GM18868 (cell line): ENCODE results near the gene MORN5.

Source experiments
- ATAC-seq: cut with Tn5 transposase; IDR thresholded peaks from one replicate; pipeline ENCODE4 v1.9.1; 2021; ENCODE audit warnings: mild to moderate bottlenecking, moderate library complexity; ENCODE audit not compliant: unreplicated experiment

The MORN5 gene

DNA sequence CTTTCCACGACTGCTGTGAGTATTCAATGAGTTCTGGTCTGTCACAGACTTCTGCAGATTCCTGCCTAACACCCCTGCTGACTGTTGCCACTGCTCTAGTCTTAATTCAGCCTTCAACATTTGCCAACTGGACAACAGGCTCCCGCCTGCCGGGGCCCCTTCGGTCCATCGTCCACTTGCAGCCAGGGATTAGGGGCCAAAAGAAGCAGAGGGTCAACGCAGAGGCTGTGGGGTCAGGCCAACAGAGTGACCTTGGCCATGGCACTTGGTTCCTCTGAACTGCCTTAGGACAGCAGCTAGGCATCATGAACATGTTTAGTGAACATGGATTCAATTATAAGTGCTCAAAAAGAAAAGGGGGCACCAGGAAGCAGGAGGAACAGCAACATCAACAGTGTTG lies 28.7 kb downstream of the MORN5 start:
- ATAC-seq, result no peak

DNA sequence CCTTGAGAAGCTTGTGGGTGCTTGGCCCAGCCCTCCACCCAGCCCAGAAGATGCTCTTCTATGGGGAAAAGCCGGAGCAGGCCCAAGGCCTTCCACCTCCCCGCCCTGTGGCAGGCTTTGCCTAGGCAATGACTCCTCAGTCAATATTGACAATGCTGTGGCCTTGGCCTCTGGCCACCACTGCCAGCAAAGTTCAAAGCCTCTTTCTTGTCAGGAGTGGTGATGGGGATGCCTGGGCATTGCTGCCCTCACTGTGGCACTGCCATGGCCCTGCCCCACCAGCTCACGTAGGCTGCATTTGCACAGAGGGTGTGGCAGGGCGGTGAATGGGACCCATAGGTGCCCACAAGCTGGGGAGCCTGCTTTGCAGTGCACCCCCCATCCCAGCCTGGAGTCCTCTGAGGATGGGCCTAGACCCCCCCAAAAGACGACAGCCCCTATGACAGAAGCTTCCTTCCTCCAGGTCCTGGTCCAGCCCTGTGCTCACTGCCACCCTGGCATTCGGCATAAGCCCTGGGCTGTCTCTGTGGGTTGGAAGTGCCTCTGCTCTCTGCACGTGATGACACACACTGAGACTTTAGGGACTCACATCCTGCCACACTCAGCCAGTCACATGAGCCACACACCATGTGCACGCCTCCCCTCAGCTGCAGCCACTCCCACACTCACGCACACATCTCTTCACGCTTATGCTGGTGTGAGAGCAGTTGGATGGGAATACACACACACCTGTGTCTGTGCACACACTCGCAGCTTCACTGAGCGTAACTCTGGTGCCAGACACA lies 31.1 kb downstream of the MORN5 start:
- ATAC-seq, result no peak

DNA sequence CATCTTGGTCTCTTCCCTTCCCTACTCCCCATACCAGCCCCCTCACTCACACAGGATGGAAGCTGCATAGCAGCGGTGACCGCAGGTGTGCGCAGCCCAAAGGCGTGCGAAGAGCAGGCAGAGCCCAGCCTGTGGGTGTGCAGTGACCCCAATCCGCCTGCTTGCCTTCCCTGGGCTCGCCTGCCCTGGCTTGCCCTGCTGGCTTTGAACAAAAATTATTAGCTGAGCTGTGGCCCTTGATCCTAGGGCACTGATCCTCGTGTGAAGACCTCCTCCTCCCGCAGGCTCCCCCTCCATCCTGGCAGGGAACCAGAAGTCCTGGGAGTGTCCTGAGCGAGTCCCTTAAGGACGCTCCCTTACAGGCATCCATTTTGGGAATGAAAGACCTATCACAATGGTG lies 31.9 kb downstream of the MORN5 start:
- no peak for ATAC-seq

DNA sequence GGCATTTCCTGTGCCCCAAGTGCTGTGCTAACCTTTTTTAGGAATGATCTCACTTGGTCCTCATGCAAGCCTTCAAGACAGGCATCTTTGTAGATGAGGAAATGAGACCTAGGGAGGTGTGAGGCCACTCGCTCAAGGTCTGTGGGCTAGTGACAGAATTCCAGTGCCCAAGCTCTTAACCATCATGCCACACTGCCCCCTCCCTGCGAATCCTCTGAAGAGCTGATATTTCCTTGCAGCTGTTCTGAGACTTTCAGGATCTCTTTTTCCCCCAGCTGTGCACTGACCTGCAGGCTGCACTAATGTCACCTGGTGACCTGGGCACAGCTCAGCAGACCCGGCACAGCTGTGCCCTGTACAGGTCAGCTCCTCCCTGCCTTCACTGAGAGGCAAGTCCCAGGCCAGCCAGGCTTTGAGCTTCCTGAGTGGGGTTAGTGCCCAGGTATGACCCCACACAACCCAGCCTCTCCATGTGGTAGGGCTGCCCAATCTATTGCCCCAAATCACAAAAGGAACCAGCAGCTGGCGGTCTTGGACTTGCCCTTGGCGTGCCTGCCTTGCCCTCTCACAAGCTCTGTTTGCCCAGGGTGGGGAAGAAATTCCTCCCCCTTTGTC lies 32.7 kb downstream of the MORN5 start:
- no peak for ATAC-seq

DNA sequence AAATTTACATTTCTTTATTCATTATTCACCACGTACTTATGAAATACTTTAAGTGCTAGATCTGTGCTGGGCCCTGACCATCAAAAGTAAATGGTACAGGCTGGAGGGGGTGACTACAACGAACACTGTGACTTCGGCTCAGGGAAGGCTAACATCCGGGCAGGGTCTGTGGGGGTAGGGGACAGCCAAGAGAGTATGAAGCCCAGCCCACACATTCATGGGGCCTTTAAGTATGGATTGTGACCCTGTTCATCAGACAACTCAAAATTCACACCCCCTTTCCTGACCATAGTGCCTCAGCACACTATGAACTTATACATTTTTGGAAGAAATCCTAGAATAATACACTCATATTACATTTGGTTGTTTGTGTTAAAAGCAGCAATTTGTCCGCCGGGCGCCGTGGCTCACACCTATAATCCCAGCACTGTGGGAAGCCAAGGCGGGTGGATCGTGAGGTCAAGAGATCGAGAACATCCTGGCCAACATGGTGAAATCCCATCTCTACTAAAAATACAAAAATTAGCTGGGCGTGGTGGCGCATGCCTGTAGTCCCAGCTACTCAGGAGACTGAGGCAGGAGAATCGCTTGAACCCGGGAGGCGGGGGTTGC lies 33.3 kb downstream of the MORN5 start:
- no peak for ATAC-seq

DNA sequence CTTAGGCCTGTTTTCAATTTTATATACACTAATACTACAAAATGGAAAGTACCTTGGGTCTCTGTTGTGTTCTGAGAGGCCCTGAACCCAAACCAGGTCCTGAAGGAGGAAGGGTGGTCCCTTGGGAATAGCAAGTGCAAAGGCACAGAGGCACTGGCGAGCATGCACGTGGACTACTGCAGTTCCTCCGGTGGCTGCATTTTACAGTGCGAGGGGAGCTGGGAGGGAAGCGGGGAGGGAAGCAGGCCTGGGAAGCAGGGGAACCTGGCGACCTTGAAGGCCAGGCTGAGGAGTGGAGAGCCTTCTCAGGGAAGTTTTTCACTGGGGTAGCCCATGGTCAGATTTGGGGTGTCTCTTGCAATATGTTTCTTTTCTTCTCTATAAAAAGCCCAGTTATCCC lies 33.9 kb downstream of the MORN5 start:
- ATAC-seq, result no peak

DNA sequence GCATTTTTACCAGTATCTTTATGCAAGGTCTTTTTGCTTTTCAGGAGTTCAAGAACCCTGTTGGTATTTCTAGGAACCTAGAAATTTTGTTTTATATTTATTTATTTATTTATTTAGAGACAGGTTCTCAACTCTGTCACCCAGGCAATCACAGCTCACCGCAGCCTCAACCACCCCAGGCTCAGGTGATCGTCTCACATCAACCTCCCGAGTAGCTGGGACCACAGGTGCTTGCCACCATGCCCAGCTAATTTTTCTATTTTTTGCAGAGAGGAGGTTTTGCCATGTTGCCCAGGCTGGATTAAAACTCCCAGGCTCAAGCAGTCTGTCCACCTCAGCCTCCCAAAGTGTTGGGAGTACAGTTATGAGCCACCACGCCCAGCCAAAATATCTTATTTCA lies 36.2 kb downstream of the MORN5 start:
- ATAC-seq, result no peak

DNA sequence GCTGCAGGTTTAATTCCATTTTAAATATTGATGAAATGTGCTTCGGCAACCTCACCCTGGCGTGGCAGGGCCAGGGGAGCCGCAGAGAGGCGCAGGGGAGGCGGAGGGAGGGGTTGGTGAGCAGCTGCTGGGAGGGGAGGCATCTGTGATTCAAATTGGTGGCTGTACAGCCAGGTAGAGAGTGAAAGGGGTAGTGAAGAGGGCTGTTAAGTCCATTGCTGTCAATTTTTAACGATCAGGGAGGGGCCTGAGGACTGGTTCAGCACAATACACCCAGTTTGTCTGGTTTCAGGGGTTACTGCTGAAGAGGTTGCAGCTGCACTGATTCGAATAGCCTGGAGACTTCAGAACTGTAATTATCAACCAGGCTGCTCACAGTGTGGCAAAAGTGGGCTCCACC lies 37.7 kb downstream of the MORN5 start:
- no peak for ATAC-seq

DNA sequence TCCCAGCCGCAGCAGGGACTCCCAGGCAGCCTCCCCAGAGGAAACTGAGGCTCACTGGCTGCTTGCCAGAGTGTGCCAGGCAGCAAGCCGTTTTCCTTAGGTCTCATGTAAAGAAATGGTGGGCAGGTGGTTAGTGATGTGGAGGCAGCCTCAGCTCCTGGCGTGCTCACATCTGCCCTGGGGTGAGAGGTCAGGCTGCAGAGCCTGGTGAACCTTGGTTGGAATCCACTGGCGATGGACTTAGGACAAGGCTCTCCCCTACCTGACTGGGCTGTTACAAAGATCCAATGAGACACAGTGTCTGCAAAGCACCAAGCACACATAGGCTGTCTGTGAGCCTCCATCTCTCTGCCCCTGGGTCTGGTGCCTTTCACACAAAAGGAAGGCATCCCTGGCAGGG lies 38.2 kb downstream of the MORN5 start:
- no peak for ATAC-seq

DNA sequence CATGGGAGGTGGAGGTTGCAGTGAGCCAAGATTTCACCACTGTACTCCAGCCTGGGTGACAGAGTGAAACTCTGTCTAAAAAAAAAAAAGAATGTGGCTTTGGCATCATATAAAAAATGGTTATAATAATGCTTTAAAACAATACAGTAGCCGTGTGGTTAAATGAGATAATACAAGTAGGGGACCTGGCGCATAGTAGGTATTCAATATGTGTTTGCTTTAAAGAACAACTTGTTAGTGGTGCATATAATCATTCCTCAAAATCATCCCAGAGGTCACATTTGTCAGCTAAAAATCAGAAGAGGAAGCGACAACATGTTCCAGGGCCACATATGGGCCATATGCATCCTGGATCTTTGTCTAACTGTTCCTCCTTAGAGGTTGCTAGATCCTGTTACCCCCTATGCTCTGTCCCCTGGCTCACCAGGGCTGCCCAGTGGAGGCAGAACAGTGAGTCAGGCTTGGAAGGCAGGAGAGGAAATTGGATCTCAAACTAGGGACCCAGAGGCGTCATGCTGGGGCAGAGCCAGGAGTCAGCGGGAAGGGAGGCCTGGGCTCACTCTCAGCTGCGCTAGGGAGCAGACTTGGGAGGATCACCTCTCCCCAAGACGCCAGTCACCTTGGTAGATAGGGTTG lies 41.4 kb downstream of the MORN5 start:
- no peak for ATAC-seq

DNA sequence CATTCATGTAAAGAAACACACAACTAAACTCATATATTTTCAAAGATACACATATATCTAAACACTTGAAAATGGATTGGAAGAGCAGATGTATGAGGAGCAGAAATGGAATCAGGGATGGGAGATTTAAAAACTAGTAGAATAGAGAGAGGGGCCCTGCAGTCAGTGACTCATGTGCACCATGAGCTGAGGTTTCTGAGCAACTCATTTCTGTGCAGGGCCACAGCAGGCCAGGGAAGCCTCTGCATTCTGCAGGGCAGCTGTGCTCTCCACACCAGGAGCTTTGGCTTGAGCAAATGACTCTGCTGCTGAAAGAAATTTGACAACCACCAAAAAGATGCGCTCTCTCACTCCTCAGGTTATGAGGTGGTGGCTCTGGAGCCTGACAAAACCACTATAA lies 41.9 kb downstream of the MORN5 start:
- no peak for ATAC-seq

DNA sequence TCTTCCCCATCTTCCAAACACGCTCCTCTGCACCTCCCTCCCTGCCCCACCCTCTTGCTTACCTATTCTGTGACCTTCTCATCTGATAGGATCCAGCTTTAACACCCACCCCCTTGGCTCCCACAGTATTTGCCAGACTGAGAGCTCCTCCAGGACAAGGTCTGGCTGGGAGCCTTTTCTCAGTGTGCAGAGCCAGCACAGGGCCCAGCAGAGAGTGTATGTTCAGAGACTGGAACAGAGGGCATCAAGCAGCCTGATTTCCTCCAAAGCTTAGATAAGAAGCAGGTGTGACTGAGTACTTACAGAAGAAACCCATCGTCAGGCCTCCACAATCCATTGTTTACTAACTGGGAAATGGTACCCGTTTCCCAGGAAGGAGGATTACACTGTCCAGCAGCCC lies 42.4 kb downstream of the MORN5 start:
- ATAC-seq, result no peak

DNA sequence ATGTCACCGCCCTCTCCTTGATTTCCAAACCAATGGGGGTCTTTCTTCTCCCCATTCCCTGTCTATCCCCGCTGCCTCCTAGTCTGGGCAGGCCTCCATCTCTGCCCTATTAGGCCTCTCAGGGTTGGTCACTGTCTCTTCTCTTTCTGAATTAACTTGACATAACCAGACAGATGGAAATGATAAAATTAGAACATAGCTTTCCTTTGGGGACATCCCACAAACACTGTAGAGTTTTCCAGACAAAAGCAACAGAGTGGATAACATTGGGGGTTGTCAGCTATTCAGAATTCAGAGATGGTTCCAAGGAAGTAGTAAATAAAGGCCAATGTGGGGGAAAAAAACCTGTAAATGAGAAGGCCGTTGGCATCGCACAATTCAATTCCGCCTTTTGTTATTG lies 44.3 kb downstream of the MORN5 start:
- no peak for ATAC-seq

DNA sequence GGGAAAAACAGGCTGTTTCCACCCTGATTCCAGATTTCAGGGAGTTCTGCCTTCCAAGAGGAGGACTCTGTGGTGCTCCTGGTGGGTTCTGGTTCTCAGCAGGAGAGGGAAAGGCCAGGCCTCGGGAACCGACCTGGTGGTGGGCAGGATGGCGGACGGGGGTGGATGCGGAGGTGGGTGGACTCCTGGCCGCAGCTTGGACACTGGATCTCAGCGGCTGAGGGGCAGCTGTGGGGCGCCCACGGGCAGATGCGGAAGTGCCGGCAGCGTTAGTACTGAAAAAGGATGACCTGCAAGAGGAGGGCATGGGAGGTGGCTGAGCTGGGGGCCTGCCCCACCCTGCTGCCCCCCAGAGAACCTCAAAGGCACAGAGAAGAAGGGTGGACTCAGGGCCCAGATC lies 44.8 kb downstream of the MORN5 start:
- ATAC-seq, result no peak

DNA sequence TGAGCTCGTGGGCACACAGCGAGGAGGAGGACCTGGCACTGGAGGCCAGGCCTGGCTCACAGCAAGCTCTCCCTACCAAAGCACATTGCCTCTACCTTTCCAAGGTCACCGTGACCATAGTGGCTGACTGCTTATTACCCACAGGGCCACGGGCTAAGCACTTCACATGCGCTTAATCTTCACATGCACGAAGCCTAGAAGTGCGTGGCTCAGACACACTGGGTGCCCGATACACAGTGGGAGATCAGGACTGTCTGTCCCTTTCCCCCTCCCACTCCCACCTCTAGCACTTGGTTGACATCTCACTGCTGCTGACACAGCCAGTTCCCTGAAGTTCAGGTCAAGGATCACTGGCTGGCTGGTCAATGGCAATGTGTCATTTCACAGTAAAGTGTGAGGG lies 45.5 kb downstream of the MORN5 start:
- no peak for ATAC-seq

DNA sequence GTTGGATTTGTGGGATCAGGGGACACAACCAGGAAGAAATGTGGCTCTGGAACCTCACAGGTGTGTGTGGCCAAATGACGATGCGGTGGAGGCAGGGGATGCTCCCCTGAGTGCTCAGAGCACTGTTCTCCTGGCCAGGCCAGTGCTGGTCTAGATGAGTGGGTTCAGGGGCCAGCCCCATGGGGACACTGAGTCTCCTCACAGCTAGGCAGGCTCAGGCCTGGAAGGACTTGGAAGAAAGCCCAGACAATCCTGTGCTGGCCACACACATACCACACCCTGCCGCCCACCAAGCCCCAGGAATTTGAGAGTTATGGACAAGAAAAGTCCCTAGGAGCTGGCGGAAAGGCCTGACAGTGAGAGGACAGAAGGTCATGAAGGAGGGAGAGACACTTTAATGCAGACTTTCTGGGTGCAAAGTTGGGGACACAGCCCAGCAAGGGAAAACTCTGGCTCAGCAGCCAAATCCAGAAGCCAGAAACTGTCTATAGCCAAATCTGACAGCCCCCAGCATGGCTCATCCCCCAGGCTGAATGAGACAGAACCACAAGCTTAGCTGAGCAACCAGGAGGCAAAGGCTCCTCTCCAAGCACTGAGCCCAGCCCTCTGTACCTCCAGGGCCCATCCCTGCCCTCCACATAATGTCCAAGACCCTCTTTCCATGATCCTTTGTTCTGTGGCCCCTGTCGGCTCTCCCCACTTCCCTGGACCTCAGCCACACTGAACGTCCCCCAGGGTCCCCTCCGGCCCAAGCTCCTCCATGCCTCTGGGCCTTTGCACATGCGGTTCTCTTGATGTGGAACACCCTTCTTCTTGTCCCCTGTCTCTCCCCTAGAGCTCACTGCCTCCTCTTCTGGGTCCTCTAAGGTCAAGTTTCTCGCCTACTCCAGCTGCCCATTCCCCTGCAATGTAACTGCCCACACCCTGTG lies 46.7 kb downstream of the MORN5 start:
- no peak for ATAC-seq

DNA sequence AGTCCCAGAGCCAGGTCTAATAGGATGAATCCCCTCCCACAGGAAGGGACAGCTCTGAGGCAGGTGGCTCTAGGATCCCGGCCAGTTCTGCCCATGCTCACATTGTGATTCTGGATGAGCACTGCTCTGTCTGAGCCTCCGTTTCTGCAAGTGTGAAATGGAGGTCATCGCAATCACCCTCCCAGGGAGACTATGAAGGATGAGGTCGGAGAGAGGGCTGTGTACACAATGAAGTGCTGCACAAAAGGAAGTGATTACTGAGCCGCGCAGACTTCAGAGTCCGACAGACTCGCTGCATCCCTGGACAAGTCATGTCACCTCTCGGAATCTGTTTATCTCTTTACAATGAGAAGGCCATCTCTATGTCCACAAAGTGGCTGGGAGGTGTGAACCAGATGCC lies 47.4 kb downstream of the MORN5 start:
- no peak for ATAC-seq

DNA sequence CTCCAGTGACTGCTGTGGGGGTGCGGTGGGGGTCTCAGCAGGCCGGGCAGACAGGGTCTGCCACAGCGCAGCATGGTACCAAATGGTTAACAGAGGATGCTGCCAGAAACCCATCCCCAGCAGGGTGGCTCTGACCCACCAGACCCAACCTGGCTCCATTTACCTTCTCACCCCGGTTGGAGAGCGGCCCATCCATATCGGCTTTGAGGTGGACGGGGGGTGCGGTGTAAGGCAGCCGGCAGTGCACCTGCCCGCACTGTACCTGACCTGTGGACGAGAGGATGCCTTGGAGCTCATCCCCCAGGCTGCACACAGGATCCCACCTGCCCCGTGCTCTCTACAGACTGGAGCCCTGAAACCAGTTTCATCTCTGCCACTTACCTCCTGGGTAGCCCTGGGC lies 49.7 kb downstream of the MORN5 start:
- no peak for ATAC-seq

DNA sequence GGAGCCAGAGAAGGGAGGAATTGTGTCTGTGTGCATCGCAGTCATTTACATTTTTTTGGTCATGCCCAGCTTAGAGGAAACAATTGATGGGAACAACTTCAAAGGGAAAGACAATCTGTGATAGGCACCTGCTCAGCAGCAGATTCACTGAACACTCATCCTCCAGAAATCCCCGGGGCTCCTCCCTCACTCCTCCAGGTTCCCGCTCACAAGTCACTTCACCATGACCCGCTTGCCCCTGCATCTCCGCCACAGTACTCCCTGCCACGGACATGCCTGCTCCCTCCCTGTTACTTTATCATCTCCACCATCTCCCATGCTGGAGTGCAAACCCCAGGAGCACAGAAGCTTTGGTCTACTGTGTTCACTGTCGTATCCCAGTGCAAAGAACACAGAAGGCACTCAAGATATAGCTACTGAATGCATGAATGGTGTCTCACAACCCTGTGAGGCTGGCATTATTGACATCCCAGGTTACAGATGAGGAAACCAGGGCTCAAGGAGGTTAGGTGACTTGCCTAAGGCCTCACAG lies 52.8 kb downstream of the MORN5 start:
- no peak for ATAC-seq

DNA sequence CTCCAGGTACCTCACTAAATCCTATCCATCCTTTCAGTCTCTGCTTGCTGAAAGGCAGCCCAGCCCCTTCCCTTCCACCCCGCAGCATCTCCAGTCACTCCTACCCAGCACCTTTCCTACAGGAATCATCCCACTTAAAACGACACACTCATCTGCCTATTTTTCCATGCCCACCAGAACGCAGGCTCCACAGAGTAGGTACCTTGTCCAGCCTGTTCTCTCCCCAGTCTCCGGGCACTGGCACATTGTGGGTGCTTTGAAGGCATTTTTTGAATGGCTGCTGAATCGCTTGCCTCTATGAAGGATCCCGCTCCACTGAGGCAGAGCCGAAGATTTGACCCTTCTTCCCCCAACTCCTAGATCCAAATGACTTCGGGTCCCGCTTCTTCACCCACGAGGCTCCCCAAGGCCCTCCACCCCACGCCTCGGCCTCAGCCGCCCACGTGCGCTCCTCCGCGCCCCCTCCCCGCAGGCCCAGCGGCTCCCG lies 53.4 kb downstream of the MORN5 start:
- ATAC-seq, result no peak
